Kidney (tissue), 14 donors: ENCODE results near the gene HEXIM2. TPM values are rescaled to one million over a fixed set of nuclear protein-coding genes. Genes with fewer than 3 reads are reported as not detected.

Source experiments
- DNase-seq, 5 donors: peaks; one replicate each; pipeline ENCODE4 v3.0.0-alpha.2; 2013 to 2020
- FAIRE-seq: peaks from 2 replicates; lab custom pipeline; 2012; peaks lifted over from hg19 to GRCh38; lab: Jason Lieb, UNC
- H3K27ac ChIP-seq, 2 donors: one replicate each; pipeline ENCODE4 v1.7.0; 2013; ENCODE audit warnings: low read depth in 2 of 2, low read length in 2 of 2, inconsistent platforms in 1 of 2
- H3K27me3 ChIP-seq: one replicate; pipeline ENCODE4 v1.7.1; 2013; ENCODE audit warnings: low read length, inconsistent platforms; ENCODE audit not compliant: control insufficient read depth, insufficient read depth
- H3K36me3 ChIP-seq, 3 donors: one replicate each; pipeline versions ENCODE4 v1.7.0 to v1.7.1; 2013; ENCODE audit warnings: low read length in 3 of 3, control low read depth in 1 of 3, inconsistent platforms in 1 of 3; ENCODE audit not compliant: insufficient read depth in 3 of 3, control insufficient read depth in 2 of 3
- H3K4me1 ChIP-seq, 3 donors: one replicate each; pipeline versions ENCODE4 v1.7.0 to v1.7.1; 2013; ENCODE audit warnings: low read length in 3 of 3, inconsistent platforms in 1 of 3, low read depth in 1 of 3; ENCODE audit not compliant: control insufficient read depth in 2 of 3, insufficient read depth in 2 of 3
- H3K4me3 ChIP-seq, 3 donors: one replicate each; pipeline versions ENCODE4 v1.7.0 to v1.8.1; 2013; ENCODE audit warnings: low read length in 3 of 3, control low read depth in 1 of 3, inconsistent platforms in 1 of 3
- H3K9ac ChIP-seq, 3 donors: one replicate each; pipeline versions ENCODE4 v1.7.0 to v1.7.1; 2013; ENCODE audit warnings: low read length in 3 of 3, control low read depth in 1 of 3, inconsistent platforms in 1 of 3
- H3K9me3 ChIP-seq, 3 donors: one replicate each; pipeline versions ENCODE4 v1.7.0 to v1.7.1; 2013; ENCODE audit warnings: low read length in 3 of 3, control low read depth in 1 of 3, inconsistent platforms in 1 of 3; ENCODE audit not compliant: control insufficient read depth in 2 of 3, insufficient read depth in 1 of 3
- CTCF ChIP-seq: IDR thresholded peaks from 3 replicates; pipeline ENCODE4 v1.5.1; 2012; ENCODE audit warnings: mild to moderate bottlenecking, moderate library complexity, borderline replicate concordance; ENCODE audit not compliant: insufficient read depth; ENCODE audit errors: extremely low read depth
- intact Hi-C: fragments of 100-400 bp; cut with DNase I; formaldehyde crosslinking; loops from one replicate; pipeline ENCODE4 v1.11.1; 2022
- polyA plus RNA-seq: library from polyadenylated mRNA; stranded (reverse); fragments of 350-450 nt; fragmentation: Illumina TruSeq; extraction: RNeasy Lipid Tissue Mini Kit (QIAGEN cat#74804); gene quantifications from one replicate; pipeline ENCODE4 v1.2.3, GENCODE V29; 2014; ENCODE audit warnings: low read depth, low replicate concordance; ENCODE audit not compliant: insufficient read depth
- total RNA-seq: library from RNA; stranded (reverse); fragmentation: NEBNext Ultra II Directional; extraction: Animal tissue kit (Norgen Biotek cat#: 25700); gene quantifications from one replicate; pipeline ENCODE4 v1.2.1, GENCODE V29; 2021
- donor health status: control.
- donor health status: control.
- donor health status: control.
- donor health status: control.
- donor health status: control.
- donor health status: DM: yes; HTN: yes; CAD: no.
- donor health status: Normal renal cell carcinoma (clear cell type).

The HEXIM2 gene
- total and polyA plus RNA-seq, 2 donors from 2014 or later: 6.2 to 29.1 TPM

- FAIRE-seq: no peak
- H3K4me3 ChIP-seq: peak overlapping the region in 2 of 3 donors; percentile 21 to 58
Measured at GRCh38 chr17:45171338-45172231, 9.9 kb downstream of the HEXIM2 start.

DNA sequence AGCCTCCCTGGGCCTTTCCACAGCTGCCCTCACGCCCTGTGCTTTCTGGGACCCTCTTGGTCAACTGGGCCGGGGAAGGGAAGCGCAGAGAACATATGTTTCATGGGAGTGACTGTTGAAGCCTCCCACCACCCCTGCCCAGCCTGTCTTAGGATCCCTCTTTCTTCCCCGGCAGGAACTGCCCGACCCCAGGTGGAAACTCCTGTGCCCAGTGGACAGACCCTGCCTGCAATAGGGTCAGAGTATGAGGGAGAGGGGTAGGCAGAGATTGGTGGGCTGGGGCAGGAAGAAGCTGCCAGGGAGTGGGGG lies 10.5 kb downstream of the HEXIM2 start:
- H3K9ac ChIP-seq: peak overlapping the region in 1 of 3 donors; percentile 60
- FAIRE-seq (no peak), DNase-seq (no peak)
- intact Hi-C loops: no loop called here
- H3K27ac ChIP-seq: peak overlapping the region; percentile 94 to 97
- H3K27me3 ChIP-seq: no peaks in the 10 kb centered on the region
- peaks cover 0 to 8% (median 0%) of the 10 kb centered on the region in 3 donors for H3K36me3 ChIP-seq
- no peak for TF ChIP-seq CTCF
- H3K4me3 ChIP-seq: peak overlapping the region in 2 of 3 donors; percentile 21 to 58
- H3K9me3 ChIP-seq: no peaks in the 10 kb centered on the region
- H3K4me1 ChIP-seq: peaks cover 0 to 26% (median 21%) of the 10 kb centered on the region in 3 donors

More at GRCh38 chr17:45171338-45172231, 9.9 kb downstream of the HEXIM2 start:
- Histone ChIP-seq H3K27ac (peak overlapping the region; percentile 94 to 97), H3K9ac (peak overlapping the region in 1 of 3 donors; percentile 60), H3K27me3 (no peaks in the 10 kb centered on the region), H3K9me3 (no peaks in the 10 kb centered on the region), H3K36me3 (peaks cover 0 to 8% (median 0%) of the 10 kb centered on the region in 3 donors), H3K4me1 (peaks cover 0 to 26% (median 21%) of the 10 kb centered on the region in 3 donors)
- no peak for TF ChIP-seq CTCF
- peak; percentile 84 to 92 (median 90) for DNase-seq
- intact Hi-C loops: no loop called here

DNA sequence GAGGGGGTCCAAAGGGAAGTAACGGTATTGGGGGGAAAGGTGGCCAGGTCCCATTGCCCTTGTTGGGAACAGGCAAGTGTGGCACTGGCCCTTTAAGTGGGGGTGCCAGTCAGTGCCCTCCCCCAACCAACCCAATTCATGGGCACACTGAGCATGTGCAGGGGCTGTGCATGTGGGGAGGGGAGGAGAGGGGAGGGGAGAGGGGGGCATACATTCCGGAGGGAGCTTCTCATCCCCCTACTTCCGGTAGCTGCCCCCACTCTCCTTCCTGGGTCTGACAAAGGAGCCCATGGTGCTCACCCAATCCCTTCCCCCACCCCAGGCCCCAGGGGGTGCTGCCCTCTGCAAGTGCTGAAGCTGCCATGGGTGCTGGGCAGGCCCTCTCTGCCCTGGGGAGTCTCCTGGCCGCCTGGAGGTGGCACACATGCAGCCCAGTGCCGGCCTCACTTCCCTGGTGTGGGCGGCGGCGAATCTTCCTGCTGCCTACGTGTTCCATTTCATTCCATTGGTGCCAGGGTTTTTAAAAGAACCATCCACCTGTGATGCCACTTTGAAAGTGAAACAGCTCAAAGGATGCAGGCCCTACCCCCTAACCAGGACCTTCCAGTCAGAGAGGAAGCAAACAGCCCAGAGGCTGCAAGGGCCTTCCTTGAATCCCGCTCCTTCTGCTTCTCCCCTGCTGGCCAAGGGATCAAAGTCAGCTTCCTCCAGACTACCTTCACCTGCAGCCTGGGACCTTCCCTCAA lies 11.0 kb downstream of the HEXIM2 start:
- no peak for FAIRE-seq
- Histone ChIP-seq H3K9me3 (no peaks in the 10 kb centered on the region), H3K4me3 (peak overlapping the region in 1 of 3 donors; percentile 58), H3K9ac (peak overlapping the region in 1 of 3 donors; percentile 60), H3K4me1 (peaks cover 0 to 26% (median 21%) of the 10 kb centered on the region in 3 donors), H3K27ac (peak overlapping the region; percentile 94 to 97), H3K36me3 (peaks cover 0 to 8% (median 0%) of the 10 kb centered on the region in 3 donors), H3K27me3 (no peaks in the 10 kb centered on the region)
- no peak for TF ChIP-seq CTCF
- intact Hi-C loops: no loop called here
- DNase-seq: peak; percentile 92 to 95 (median 94)
